Measurements from ENCODE around the gene AFF3. TPM values are rescaled to one million over a fixed set of nuclear protein-coding genes. Genes with fewer than 3 reads are reported as not detected.

Gene AFF3
- total and polyA plus RNA-seq, 7 donors, result 0.46 to 25.0 (median 18.6) TPM

DNA sequence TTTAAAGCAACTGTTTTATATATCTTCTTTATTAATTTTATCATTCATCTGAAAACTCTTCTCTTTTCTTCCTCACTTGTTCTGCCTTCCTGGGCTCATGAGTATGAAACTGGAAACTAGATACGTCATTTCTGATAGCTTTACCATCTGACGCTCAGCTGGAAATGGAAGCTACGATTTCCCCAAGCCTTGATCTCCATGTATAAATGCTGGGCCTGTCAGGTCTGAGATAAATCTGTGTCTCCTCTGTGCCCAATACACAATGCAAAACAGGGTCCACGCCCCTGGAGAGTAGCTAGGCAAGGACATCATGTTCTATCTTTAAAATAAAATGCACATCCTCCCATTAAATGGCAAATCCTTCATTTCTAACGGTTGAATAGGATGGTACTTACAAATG is 238.4 kb downstream of the AFF3 start:
- TF ChIP-seq EP300 (IDR thresholded peaks at IDR 0.05) (no peak), POLR2A (IDR thresholded peaks at IDR 0.05) (no peak), POLR2AphosphoS5 (IDR thresholded peaks at IDR 0.05) (no peak)
- TF ChIP-seq, protein P1, sequence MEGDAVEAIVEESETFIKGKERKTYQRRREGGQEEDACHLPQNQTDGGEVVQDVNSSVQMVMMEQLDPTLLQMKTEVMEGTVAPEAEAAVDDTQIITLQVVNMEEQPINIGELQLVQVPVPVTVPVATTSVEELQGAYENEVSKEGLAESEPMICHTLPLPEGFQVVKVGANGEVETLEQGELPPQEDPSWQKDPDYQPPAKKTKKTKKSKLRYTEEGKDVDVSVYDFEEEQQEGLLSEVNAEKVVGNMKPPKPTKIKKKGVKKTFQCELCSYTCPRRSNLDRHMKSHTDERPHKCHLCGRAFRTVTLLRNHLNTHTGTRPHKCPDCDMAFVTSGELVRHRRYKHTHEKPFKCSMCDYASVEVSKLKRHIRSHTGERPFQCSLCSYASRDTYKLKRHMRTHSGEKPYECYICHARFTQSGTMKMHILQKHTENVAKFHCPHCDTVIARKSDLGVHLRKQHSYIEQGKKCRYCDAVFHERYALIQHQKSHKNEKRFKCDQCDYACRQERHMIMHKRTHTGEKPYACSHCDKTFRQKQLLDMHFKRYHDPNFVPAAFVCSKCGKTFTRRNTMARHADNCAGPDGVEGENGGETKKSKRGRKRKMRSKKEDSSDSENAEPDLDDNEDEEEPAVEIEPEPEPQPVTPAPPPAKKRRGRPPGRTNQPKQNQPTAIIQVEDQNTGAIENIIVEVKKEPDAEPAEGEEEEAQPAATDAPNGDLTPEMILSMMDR (IDR thresholded peaks at IDR 0.05), result no peak
- Histone ChIP-seq H3K27me3 (no peaks in the 10 kb centered on the region), H3K27ac (no peak overlapping the region), H3K36me3 (no peaks in the 10 kb centered on the region), H3K9me3 (no peaks in the 10 kb centered on the region), H3K4me1 (no peaks in the 10 kb centered on the region), H3K4me3 (no peak overlapping the region)
- DNase-seq, result no peak
- 80 to 86% methylated on average over 5 of the region's 5 CpGs for WGBS, 2 donors
- intact Hi-C loops (cut with DNase I), result no loop called here

DNA sequence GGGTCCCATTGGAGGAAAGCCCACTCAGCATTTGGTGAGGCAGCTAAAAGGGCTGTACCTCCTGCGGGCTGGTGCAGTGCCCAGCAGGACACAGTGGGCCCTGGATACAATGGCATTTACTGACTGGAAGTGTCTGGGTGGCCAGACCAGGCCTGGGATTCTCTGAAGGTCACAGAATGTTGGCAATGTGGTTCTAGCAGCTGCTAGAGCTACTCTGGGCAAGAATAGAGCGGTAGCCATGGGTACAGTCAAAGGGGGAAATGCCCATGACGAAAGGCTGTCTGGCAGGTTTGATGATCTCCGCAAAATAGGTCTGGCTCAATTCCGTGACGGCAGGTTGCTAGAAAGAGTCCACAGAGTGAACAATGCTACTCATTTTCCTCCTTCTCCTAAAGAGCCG is 241.8 kb downstream of the AFF3 start:
- Histone ChIP-seq H3K36me3 (no peaks in the 10 kb centered on the region), H3K4me3 (no peak overlapping the region), H3K27me3 (no peaks in the 10 kb centered on the region), H3K9me3 (no peaks in the 10 kb centered on the region), H3K4me1 (no peaks in the 10 kb centered on the region), H3K27ac (no peak overlapping the region)
- intact Hi-C loops (cut with DNase I), result no loop called here
- WGBS, 2 donors, result 89 to 94% methylated on average over 7 of the region's 7 CpGs
- TF ChIP-seq POLR2A (IDR thresholded peaks at IDR 0.05), result no peak
- TF ChIP-seq POLR2AphosphoS5 (IDR thresholded peaks at IDR 0.05), result no peak
- no peak for TF ChIP-seq EP300 (IDR thresholded peaks at IDR 0.05)
- TF ChIP-seq, protein P1 (IDR thresholded peaks at IDR 0.05), result no peak
- DNase-seq, result no peak

DNA sequence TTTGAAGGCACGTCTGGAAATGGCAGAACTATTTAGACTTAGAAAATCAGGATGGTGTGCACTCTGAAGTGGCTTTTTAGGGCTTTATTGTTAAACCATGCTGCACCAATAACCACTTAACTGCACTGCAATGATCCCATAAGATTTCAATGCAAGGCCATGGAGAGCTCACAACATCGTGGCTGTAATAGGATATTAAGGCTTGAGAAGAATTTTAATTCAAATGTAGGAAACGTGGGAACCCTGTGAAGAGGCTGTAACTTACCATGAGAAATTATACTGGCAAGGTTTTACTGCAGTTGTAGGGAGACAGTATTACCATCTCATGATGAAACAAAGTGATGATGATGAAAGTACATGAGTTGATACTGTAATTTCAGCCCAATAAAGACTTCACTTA is 242.5 kb downstream of the AFF3 start:
- Histone ChIP-seq H3K36me3 (no peaks in the 10 kb centered on the region), H3K4me3 (no peak overlapping the region), H3K27me3 (no peaks in the 10 kb centered on the region), H3K4me1 (no peaks in the 10 kb centered on the region), H3K9me3 (no peaks in the 10 kb centered on the region), H3K27ac (no peak overlapping the region)
- TF ChIP-seq, protein P1 (IDR thresholded peaks at IDR 0.05), result no peak
- no peak for TF ChIP-seq EP300 (IDR thresholded peaks at IDR 0.05)
- intact Hi-C loops (cut with DNase I), result no loop called here
- WGBS, 2 donors, result 58 to 86% methylated on average over 3 of the region's 3 CpGs
- no peak for DNase-seq

DNA sequence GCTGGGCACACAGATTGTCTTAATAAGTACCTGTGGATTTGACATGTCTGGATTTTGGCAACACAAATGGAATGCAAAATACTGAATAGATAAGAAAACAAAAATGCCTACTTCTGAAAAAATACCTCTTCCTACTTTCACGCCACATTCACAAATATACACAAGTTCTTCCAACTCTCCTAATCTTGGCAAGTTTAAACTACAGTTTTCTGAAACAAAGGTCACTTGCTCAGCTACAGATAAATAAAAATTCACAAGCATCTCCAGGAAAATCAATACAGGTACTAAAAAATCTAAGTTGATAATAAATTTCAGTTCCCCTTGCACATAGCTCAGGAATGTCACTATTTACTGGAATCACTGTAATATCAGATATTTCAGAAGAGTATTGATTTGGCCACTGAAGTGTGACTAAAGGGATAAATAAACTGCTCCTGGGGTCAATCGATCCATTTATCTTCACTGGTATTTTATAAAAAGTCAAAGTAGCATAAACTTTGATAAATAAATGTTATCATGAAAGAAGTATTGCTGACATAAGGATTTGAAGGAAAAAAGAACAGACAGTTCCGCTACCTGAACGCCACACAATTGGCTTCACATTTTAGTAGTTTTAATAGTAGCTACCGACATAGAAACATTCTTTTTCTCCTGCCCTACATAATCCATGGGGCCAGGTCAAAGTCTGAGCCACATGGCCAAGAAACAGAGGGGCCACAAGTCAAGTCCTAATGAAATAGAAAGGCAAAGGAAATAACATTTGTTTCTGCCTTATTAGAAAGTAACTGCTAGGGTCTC is 243.1 kb downstream of the AFF3 start:
- Histone ChIP-seq H3K9me3 (no peaks in the 10 kb centered on the region), H3K27me3 (no peaks in the 10 kb centered on the region), H3K4me1 (no peaks in the 10 kb centered on the region), H3K27ac (no peak overlapping the region), H3K36me3 (no peaks in the 10 kb centered on the region), H3K4me3 (no peak overlapping the region)
- intact Hi-C loops (cut with DNase I), result no loop called here
- WGBS, 2 donors, result 94 to 95% methylated on average over 5 of the region's 5 CpGs
- DNase-seq, result no peak
- TF ChIP-seq EP300 (IDR thresholded peaks at IDR 0.05), result no peak
- TF ChIP-seq, protein P1 (IDR thresholded peaks at IDR 0.05), result no peak
- TF ChIP-seq POLR2AphosphoS5 (IDR thresholded peaks at IDR 0.05), result no peak
- TF ChIP-seq POLR2A (IDR thresholded peaks at IDR 0.05), result no peak
